ENCODE measurements around the gene EXOC3L4. TPM values are rescaled to one million over a fixed set of nuclear protein-coding genes. Genes with fewer than 3 reads are reported as not detected.
A peak's percentile ranks its signal among the peaks of the same experiment; 100 is the strongest.

Gene EXOC3L4
- polyA plus RNA-seq, 2 of the 4 experiments (the other 2 are of a cell fraction): 1.5 to 4.3 TPM

DNA sequence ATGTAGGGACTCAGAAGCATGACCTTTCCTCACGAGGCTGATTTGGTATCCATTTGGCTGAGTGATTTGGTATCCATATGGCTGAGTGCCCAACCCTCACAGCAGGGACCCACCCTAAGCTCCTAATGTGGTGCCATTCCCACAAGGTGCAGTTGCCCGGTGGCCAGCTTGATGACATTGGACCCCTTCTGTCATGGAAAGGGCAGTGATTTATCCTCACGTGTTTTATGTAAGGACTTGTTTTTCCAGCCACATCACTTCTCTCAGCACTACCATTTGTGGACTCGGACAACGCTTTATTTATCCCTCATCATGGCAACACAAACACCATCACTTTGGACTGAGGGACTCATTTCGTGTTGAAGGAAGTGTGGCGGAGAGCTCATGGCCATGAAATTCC lies 28.7 kb upstream of the EXOC3L4 start:
- no peak for TF ChIP-seq SMC3 (IDR thresholded peaks at IDR 0.05)
- TF ChIP-seq, protein P1, sequence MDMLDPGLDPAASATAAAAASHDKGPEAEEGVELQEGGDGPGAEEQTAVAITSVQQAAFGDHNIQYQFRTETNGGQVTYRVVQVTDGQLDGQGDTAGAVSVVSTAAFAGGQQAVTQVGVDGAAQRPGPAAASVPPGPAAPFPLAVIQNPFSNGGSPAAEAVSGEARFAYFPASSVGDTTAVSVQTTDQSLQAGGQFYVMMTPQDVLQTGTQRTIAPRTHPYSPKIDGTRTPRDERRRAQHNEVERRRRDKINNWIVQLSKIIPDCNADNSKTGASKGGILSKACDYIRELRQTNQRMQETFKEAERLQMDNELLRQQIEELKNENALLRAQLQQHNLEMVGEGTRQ (IDR thresholded peaks at IDR 0.05): no peak
- TF ChIP-seq ESRRA (IDR thresholded peaks at IDR 0.05; ENCODE audit: borderline replicate concordance, low read length): no peak
- TF ChIP-seq, protein P2, sequence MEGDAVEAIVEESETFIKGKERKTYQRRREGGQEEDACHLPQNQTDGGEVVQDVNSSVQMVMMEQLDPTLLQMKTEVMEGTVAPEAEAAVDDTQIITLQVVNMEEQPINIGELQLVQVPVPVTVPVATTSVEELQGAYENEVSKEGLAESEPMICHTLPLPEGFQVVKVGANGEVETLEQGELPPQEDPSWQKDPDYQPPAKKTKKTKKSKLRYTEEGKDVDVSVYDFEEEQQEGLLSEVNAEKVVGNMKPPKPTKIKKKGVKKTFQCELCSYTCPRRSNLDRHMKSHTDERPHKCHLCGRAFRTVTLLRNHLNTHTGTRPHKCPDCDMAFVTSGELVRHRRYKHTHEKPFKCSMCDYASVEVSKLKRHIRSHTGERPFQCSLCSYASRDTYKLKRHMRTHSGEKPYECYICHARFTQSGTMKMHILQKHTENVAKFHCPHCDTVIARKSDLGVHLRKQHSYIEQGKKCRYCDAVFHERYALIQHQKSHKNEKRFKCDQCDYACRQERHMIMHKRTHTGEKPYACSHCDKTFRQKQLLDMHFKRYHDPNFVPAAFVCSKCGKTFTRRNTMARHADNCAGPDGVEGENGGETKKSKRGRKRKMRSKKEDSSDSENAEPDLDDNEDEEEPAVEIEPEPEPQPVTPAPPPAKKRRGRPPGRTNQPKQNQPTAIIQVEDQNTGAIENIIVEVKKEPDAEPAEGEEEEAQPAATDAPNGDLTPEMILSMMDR (IDR thresholded peaks at IDR 0.05): no peak
- TF ChIP-seq SREBF2 (IDR thresholded peaks at IDR 0.05): no peak
- TF ChIP-seq, protein P3, sequence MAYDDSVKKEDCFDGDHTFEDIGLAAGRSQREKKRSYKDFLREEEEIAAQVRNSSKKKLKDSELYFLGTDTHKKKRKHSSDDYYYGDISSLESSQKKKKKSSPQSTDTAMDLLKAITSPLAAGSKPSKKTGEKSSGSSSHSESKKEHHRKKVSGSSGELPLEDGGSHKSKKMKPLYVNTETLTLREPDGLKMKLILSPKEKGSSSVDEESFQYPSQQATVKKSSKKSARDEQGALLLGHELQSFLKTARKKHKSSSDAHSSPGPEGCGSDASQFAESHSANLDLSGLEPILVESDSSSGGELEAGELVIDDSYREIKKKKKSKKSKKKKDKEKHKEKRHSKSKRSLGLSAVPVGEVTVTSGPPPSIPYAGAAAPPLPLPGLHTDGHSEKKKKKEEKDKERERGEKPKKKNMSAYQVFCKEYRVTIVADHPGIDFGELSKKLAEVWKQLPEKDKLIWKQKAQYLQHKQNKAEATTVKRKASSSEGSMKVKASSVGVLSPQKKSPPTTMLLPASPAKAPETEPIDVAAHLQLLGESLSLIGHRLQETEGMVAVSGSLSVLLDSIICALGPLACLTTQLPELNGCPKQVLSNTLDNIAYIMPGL (CRISPR knock-in tag; IDR thresholded peaks at IDR 0.05; ENCODE audit: borderline replicate concordance): no peak
- no peak for TF ChIP-seq NR3C1 (IDR thresholded peaks at IDR 0.05)
- no peak for TF ChIP-seq TFCP2L1 (CRISPR knock-in tag; IDR thresholded peaks at IDR 0.05)
- no peak for TF ChIP-seq FOXS1 (CRISPR knock-in tag; IDR thresholded peaks at IDR 0.05)
- TF ChIP-seq POLR2A (IDR thresholded peaks at IDR 0.05; ENCODE audit: low read length): no peak
- no peak for TF ChIP-seq CBX8 (IDR thresholded peaks at IDR 0.05)
- FAIRE-seq (no peak), DNase-seq (ENCODE audit: low read depth in 1 of 2, low spot score in 1 of 2) (no peak), ATAC-seq (no peak)
- Histone ChIP-seq H3K4me1 (peaks cover 61% of the 10 kb centered on the region), H3K4me3 (no peak overlapping the region), H3K4me2 (no peak overlapping the region), H3K27ac (peak overlapping the region; percentile 90 to 97), H3K9me3 (no peaks in the 10 kb centered on the region)
- ChIA-PET POLR2A (no interaction called here), CTCF (interaction anchor here (1.0 kb wide), 1 partner anchor 9 kb away, joined by 6 read pairs; no protein-coding TSS in a partner anchor)
- WGBS (ENCODE audit: missing lambda C conversion rate): 88% methylated on average over 7 of the region's 7 CpGs

DNA sequence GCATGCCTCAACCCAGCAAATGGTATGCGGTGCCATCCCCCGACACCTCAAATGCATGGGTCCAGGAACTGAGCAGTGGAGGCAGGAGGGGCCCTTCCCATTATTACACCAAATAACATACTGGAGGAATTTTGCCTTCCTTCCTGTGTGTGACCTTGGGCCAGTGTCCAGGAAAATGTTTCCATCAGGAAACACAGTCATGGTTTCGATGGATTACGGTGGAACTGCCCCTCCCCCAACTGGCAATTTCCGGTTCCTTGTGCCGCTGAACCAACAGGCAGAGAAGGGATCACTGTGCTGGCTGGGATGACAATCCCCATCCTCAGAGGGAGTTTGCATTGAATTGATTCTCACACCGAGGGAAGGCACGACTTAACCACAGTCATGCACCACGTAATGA lies 28.1 kb upstream of the EXOC3L4 start:
- CTCF ChIA-PET: interaction anchor here (1.0 kb wide), 1 partner anchor 9 kb away, joined by 6 read pairs; no protein-coding TSS in a partner anchor
- ATAC-seq (no peak), DNase-seq (ENCODE audit: low read depth in 1 of 2, low spot score in 1 of 2) (no peak), FAIRE-seq (no peak)
- no peaks in the 10 kb centered on the region for H3K9me3 ChIP-seq
- POLR2A ChIA-PET: no interaction called here
- 87% methylated on average over 9 of the region's 9 CpGs for WGBS (ENCODE audit: missing lambda C conversion rate)
- H3K4me2 ChIP-seq: peak overlapping the region; percentile 49; the same call in 2 of the 3 replicates
- no peak for TF ChIP-seq ZFP36 (IDR thresholded peaks at IDR 0.05; ENCODE audit: borderline replicate concordance, partially characterized antibody)
- no peak for TF ChIP-seq JUN (IDR thresholded peaks at IDR 0.05)
- TF ChIP-seq CHD4 (IDR thresholded peaks at IDR 0.05; ENCODE audit: borderline replicate concordance): no peak
- TF ChIP-seq KDM1A (IDR thresholded peaks at IDR 0.05; ENCODE audit: low read depth): no peak
- TF ChIP-seq, protein P4, sequence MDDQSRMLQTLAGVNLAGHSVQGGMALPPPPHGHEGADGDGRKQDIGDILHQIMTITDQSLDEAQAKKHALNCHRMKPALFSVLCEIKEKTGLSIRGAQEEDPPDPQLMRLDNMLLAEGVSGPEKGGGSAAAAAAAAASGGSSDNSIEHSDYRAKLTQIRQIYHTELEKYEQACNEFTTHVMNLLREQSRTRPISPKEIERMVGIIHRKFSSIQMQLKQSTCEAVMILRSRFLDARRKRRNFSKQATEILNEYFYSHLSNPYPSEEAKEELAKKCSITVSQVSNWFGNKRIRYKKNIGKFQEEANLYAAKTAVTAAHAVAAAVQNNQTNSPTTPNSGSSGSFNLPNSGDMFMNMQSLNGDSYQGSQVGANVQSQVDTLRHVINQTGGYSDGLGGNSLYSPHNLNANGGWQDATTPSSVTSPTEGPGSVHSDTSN (IDR thresholded peaks at IDR 0.05): no peak
- TF ChIP-seq TFCP2L1 (CRISPR knock-in tag; IDR thresholded peaks at IDR 0.05): no peak
- TF ChIP-seq FOSL2 (IDR thresholded peaks at IDR 0.05): no peak
- TF ChIP-seq FOSL2 (CRISPR knock-in tag; IDR thresholded peaks at IDR 0.05): no peak
- TF ChIP-seq HOXA7 (CRISPR knock-in tag; IDR thresholded peaks at IDR 0.05): no peak
- TF ChIP-seq, protein P1 (IDR thresholded peaks at IDR 0.05): no peak
- no peak for TF ChIP-seq CBX8 (IDR thresholded peaks at IDR 0.05)
- no peak for TF ChIP-seq TP53 (CRISPR knock-in tag; IDR thresholded peaks at IDR 0.05)
- no peak for TF ChIP-seq NFE2L2 (conservative IDR thresholded peaks at IDR 0.05; ENCODE audit: low read length)
- TF ChIP-seq HDAC2 (IDR thresholded peaks at IDR 0.05): no peak
- TF ChIP-seq MAFK (IDR thresholded peaks at IDR 0.05; ENCODE audit: partially characterized antibody): no peak
- no peak for TF ChIP-seq HOXB13 (CRISPR knock-in tag; IDR thresholded peaks at IDR 0.05; ENCODE audit: low read depth)
- TF ChIP-seq, protein P5, sequence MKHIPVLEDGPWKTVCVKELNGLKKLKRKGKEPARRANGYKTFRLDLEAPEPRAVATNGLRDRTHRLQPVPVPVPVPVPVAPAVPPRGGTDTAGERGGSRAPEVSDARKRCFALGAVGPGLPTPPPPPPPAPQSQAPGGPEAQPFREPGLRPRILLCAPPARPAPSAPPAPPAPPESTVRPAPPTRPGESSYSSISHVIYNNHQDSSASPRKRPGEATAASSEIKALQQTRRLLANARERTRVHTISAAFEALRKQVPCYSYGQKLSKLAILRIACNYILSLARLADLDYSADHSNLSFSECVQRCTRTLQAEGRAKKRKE (CRISPR knock-in tag; IDR thresholded peaks at IDR 0.05; ENCODE audit: low read depth): no peak
- TF ChIP-seq NR3C1 (IDR thresholded peaks at IDR 0.05): no peak
- no peak for TF ChIP-seq ZC3H11A (IDR thresholded peaks at IDR 0.05)
- TF ChIP-seq, protein P6, sequence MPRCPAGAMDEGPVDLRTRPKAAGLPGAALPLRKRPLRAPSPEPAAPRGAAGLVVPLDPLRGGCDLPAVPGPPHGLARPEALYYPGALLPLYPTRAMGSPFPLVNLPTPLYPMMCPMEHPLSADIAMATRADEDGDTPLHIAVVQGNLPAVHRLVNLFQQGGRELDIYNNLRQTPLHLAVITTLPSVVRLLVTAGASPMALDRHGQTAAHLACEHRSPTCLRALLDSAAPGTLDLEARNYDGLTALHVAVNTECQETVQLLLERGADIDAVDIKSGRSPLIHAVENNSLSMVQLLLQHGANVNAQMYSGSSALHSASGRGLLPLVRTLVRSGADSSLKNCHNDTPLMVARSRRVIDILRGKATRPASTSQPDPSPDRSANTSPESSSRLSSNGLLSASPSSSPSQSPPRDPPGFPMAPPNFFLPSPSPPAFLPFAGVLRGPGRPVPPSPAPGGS (IDR thresholded peaks at IDR 0.05): no peak
- peak overlapping the region; percentile 90 to 97 for H3K27ac ChIP-seq
- peaks cover 67% of the 10 kb centered on the region for H3K4me1 ChIP-seq
- H3K4me3 ChIP-seq: no peak overlapping the region
